Esophagus muscularis mucosa (tissue), 4 donors: ENCODE results near the gene GATC. TPM values are rescaled to one million over a fixed set of nuclear protein-coding genes. Genes with fewer than 3 reads are reported as not detected.

Experiments used
- DNase-seq: peaks from one replicate; pipeline ENCODE4 v3.0.0-alpha.2; 2017; ENCODE audit errors: extremely low spot score
- H3K27ac ChIP-seq, 4 donors: fragments of 200-600 bp; sonication (generic); replicated peaks in 1 of 4; 1 replicate in 3 of 4; 2 replicates in 1 of 4; pipeline ENCODE4 v1.5.1; 2016 to 2019; ENCODE audit warnings: mild to moderate bottlenecking in 1 of 4
- H3K27me3 ChIP-seq, 4 donors: fragments of 200-600 bp; sonication (generic); one replicate each; pipeline versions ENCODE4 v1.5.1 to v1.6.0; 2016 to 2019
- H3K36me3 ChIP-seq, 4 donors: fragments of 200-600 bp; sonication (generic); one replicate each; pipeline ENCODE4 v1.5.1; 2016 to 2019
- H3K4me1 ChIP-seq, 4 donors: fragments of 200-600 bp; sonication (generic); one replicate each; pipeline ENCODE4 v1.5.1; 2016 to 2019
- H3K4me3 ChIP-seq, 4 donors: fragments of 200-600 bp; sonication (generic); 1 replicate in 2 of 4; 2 replicates in 2 of 4; pipeline ENCODE4 v1.5.1; 2016 to 2019; ENCODE audit warnings: mild to moderate bottlenecking in 4 of 4, moderate library complexity in 1 of 4
- H3K9me3 ChIP-seq, 4 donors: fragments of 200-600 bp; sonication (generic); 1 replicate in 3 of 4; 2 replicates in 1 of 4; pipeline ENCODE4 v1.5.1; 2016 to 2019
- EP300 ChIP-seq: sonication (generic); formaldehyde crosslinking; IDR thresholded peaks from one replicate; pipeline ENCODE4 v1.6.1; 2017; ENCODE audit warnings: antibody characterized with exemption
- POLR2A ChIP-seq: fragments of 450-650 bp; IDR thresholded peaks from one replicate; pipeline ENCODE4 v1.6.1; 2017; ENCODE audit warnings: antibody characterized with exemption, moderate library complexity, mild to moderate bottlenecking, low read depth
- POLR2AphosphoS5 ChIP-seq, 2 donors: sonication (generic); formaldehyde crosslinking; IDR thresholded peaks; one replicate each; pipeline ENCODE4 v1.6.1; 2017; ENCODE audit warnings: antibody characterized with exemption in 2 of 2
- WGBS: methylation state at CpG from one replicate; pipeline ENCODE4 v1.1.5; 2018; 5-methylcytosine and 5-hydroxymethylcytosine counted together
- intact Hi-C: fragments of 100-400 bp; cut with DNase I; formaldehyde crosslinking; loops from one replicate; pipeline ENCODE4 v1.15.1; 2023
- total RNA-seq, 4 donors: library from RNA; depleted of rRNA; stranded (reverse); fragments of >200 nt; gene quantifications; one replicate each; pipeline versions ENCODE4 v1.1.0 to v1.2.1, GENCODE V29; 2016
- TF ChIP-seq, protein P1 (sequence below), 3 experiments: fragments of 200-600 bp in 2 of 3; fragments of 450-650 bp in 1 of 3; sonication (generic) in 2 of 3; IDR thresholded peaks; one replicate each; pipeline ENCODE4 v1.5.1; 2017 to 2019; ENCODE audit warnings: antibody characterized with exemption in 3 of 3, mild to moderate bottlenecking in 2 of 3, moderate library complexity in 1 of 3

The GATC gene
- total RNA-seq, 4 donors from 2014 or later = 18.5 to 24.0 (median 20.2) TPM

DNA sequence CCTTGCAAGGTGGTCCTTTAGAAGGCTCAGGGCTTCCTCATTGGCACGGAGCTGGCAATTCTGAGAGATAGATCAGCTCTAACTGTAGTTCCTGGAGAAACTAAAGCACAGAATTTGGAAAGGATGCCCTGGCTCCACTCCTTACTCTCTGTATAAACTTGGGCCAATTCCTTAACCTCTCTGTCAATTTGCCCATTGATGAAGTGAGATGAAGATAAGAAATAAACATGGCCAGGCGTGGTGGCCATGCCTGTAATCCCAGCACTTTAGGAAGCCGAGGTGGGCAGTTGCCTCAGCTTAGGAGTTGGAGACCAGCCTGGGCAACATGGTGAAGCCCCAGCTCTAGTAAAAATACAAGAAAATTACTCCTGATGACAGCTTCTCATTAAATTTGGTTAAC is 42.4 kb upstream of the GATC start:
- no peak for TF ChIP-seq EP300
- TF ChIP-seq, protein P1, sequence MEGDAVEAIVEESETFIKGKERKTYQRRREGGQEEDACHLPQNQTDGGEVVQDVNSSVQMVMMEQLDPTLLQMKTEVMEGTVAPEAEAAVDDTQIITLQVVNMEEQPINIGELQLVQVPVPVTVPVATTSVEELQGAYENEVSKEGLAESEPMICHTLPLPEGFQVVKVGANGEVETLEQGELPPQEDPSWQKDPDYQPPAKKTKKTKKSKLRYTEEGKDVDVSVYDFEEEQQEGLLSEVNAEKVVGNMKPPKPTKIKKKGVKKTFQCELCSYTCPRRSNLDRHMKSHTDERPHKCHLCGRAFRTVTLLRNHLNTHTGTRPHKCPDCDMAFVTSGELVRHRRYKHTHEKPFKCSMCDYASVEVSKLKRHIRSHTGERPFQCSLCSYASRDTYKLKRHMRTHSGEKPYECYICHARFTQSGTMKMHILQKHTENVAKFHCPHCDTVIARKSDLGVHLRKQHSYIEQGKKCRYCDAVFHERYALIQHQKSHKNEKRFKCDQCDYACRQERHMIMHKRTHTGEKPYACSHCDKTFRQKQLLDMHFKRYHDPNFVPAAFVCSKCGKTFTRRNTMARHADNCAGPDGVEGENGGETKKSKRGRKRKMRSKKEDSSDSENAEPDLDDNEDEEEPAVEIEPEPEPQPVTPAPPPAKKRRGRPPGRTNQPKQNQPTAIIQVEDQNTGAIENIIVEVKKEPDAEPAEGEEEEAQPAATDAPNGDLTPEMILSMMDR (IDR thresholded peaks at IDR 0.05) = no peak
- H3K4me1 ChIP-seq = no peaks in the 10 kb centered on the region
- no peak for DNase-seq
- peaks cover 0 to 24% (median 0%) of the 10 kb centered on the region in 4 donors for H3K27me3 ChIP-seq
- H3K27ac ChIP-seq = no peak overlapping the region
- 75% methylated on average over 3 of the region's 3 CpGs for WGBS
- H3K4me3 ChIP-seq = no peak overlapping the region
- no peaks in the 10 kb centered on the region for H3K9me3 ChIP-seq
- intact Hi-C loops = no loop called here
- no peaks in the 10 kb centered on the region for H3K36me3 ChIP-seq

DNA sequence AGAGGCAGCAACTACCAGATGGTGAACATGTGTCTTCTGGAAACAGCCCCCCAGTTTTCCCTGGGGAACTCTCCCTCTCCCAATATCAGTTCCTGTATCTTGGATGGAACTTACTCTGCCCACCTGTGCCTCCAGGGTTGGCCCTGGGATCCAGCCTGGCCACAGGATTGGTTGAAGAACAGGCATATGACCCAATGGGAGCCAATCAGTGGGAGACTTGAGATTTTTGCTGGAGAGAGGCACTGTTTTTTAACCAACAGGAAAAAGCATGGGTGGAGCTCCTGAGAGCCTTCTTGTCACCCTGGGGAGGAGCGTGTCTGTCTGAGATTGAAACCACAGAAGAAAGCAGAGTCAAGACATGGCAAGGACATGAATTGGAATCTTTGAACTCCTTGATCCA is 42.0 kb upstream of the GATC start:
- no peak for DNase-seq
- Histone ChIP-seq H3K4me1 (no peaks in the 10 kb centered on the region), H3K4me3 (no peak overlapping the region), H3K27ac (no peak overlapping the region), H3K36me3 (no peaks in the 10 kb centered on the region), H3K9me3 (no peaks in the 10 kb centered on the region), H3K27me3 (peaks cover 0 to 21% (median 0%) of the 10 kb centered on the region in 4 donors)
- 80% methylated on average over 1 of the region's 1 CpG for WGBS
- intact Hi-C loops = no loop called here
- TF ChIP-seq, protein P1 (IDR thresholded peaks at IDR 0.05) = no peak
- TF ChIP-seq POLR2A (no peak), POLR2AphosphoS5 (IDR thresholded peaks at IDR 0.05) (no peak), EP300 (no peak)

DNA sequence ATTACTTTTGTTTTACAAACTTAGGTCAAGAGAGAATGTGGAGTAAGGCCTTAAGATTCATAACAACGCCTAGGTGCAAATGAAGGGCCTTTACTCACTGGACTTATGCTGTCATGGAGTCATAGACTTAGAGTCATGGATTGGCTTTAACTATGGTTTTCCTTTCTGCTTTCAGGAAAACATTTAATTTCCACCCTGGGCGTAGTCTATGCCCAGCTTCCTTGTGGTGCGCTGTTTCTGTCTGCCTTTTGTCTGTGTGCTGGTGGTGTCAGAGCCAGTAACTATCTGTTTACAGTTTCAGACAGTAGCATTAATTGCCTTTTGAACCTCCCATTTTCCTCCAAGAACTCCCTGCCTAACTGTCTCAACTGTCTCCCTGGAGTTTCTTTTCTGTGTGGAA is 40.2 kb upstream of the GATC start:
- intact Hi-C loops = no loop called here
- Histone ChIP-seq H3K27ac (no peak overlapping the region), H3K4me3 (no peak overlapping the region), H3K4me1 (no peaks in the 10 kb centered on the region), H3K9me3 (no peaks in the 10 kb centered on the region), H3K27me3 (peaks cover 0 to 11% (median 0%) of the 10 kb centered on the region in 4 donors), H3K36me3 (no peaks in the 10 kb centered on the region)
- DNase-seq = no peak
- TF ChIP-seq POLR2A = no peak
- TF ChIP-seq POLR2AphosphoS5 (IDR thresholded peaks at IDR 0.05) = no peak
- TF ChIP-seq EP300 = no peak
- TF ChIP-seq, protein P1 (IDR thresholded peaks at IDR 0.05) = no peak
- WGBS = 93% methylated on average over 3 of the region's 3 CpGs

DNA sequence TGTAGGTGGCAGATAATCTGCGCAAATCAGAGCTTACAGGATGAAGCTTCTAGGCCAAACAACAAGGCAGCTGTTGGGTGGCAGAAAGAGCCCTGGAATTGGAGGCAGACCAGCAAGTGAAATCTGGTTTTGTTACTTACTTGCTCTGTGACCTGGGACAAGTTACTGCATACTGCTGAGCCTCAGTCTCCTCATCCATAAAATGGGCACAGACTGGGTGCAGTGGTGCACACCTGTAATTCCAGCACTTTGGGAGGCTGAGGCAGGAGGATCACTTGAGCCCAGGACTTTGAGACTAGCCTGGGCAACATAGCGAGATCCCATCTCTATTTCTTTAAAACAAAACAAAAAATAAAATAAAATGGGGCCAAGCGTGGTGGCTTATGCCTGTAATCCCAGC is 39.7 kb upstream of the GATC start:
- intact Hi-C loops = no loop called here
- Histone ChIP-seq H3K4me1 (no peaks in the 10 kb centered on the region), H3K4me3 (no peak overlapping the region), H3K36me3 (no peaks in the 10 kb centered on the region), H3K9me3 (no peaks in the 10 kb centered on the region), H3K27ac (no peak overlapping the region), H3K27me3 (peaks cover 0 to 11% (median 0%) of the 10 kb centered on the region in 4 donors)
- no peak for DNase-seq
- 93% methylated on average over 3 of the region's 3 CpGs for WGBS
- no peak for TF ChIP-seq EP300
- TF ChIP-seq POLR2A = no peak
- TF ChIP-seq, protein P1 (IDR thresholded peaks at IDR 0.05) = no peak
- no peak for TF ChIP-seq POLR2AphosphoS5 (IDR thresholded peaks at IDR 0.05)

- H3K27ac ChIP-seq = no peak overlapping the region
- DNase-seq = no peak
- 85% methylated on average over 8 of the region's 11 CpGs for WGBS
Observed at GRCh38 chr12:120408771-120409170, 37.5 kb upstream of the GATC start.

More at GRCh38 chr12:120408771-120409170, 37.5 kb upstream of the GATC start:
- Histone ChIP-seq H3K4me1 (no peaks in the 10 kb centered on the region), H3K36me3 (no peaks in the 10 kb centered on the region), H3K4me3 (no peak overlapping the region), H3K9me3 (no peaks in the 10 kb centered on the region), H3K27me3 (no peaks in the 10 kb centered on the region)
- intact Hi-C loops = no loop called here
- no peak for TF ChIP-seq POLR2A
- TF ChIP-seq, protein P1 (IDR thresholded peaks at IDR 0.05) = no peak
- TF ChIP-seq EP300 = no peak
- TF ChIP-seq POLR2AphosphoS5 (IDR thresholded peaks at IDR 0.05) = no peak
